HG03066 (cell line): ENCODE measurements around the gene RTN4IP1.
"Not testable (repeated sequence)": the region's sequence is repeated elsewhere in the genome, so short reads cannot be mapped to it uniquely, and the experiment has no call there.

Source experiments
- ATAC-seq: cut with Tn5 transposase; IDR thresholded peaks from one replicate; pipeline ENCODE4 v1.9.1; 2021; ENCODE audit warnings: low read depth; ENCODE audit not compliant: unreplicated experiment

Gene RTN4IP1

GRCh38 chr6:106588937-106589336 is 40.4 kb downstream of the RTN4IP1 start:
- not testable (repeated sequence) for ATAC-seq

- ATAC-seq: no peak
Observed at GRCh38 chr6:106586815-106587415, 42.4 kb downstream of the RTN4IP1 start.

- no peak for ATAC-seq
Observed at GRCh38 chr6:106581468-106581867, 47.8 kb downstream of the RTN4IP1 start.

- ATAC-seq: no peak
Observed at GRCh38 chr6:106579281-106579680, 50.0 kb downstream of the RTN4IP1 start.

GRCh38 chr6:106574741-106575458 is 54.4 kb downstream of the RTN4IP1 start:
- no peak for ATAC-seq

- ATAC-seq: no peak
Observed at GRCh38 chr6:106572875-106573585, 56.3 kb downstream of the RTN4IP1 start.

- no peak for ATAC-seq
Observed at GRCh38 chr6:106572436-106572835, 56.9 kb downstream of the RTN4IP1 start.

- ATAC-seq: no peak
Observed at GRCh38 chr6:106569428-106569827, 59.9 kb downstream of the RTN4IP1 start.

- no peak for ATAC-seq
Observed at GRCh38 chr6:106568530-106568929, 60.8 kb downstream of the RTN4IP1 start.

GRCh38 chr6:106564476-106564875 is 64.8 kb downstream of the RTN4IP1 start:
- ATAC-seq: no peak

- no peak for ATAC-seq
Observed at GRCh38 chr6:106563614-106564013, 65.7 kb downstream of the RTN4IP1 start.

GRCh38 chr6:106561686-106562405 is 67.5 kb downstream of the RTN4IP1 start:
- no peak for ATAC-seq

GRCh38 chr6:106560996-106561685 is 68.2 kb downstream of the RTN4IP1 start:
- no peak for ATAC-seq

- not testable (repeated sequence) for ATAC-seq
Observed at GRCh38 chr6:106559659-106560058, 69.6 kb downstream of the RTN4IP1 start.

- ATAC-seq: no peak
Observed at GRCh38 chr6:106558364-106558763, 70.9 kb downstream of the RTN4IP1 start.

- no peak for ATAC-seq
Observed at GRCh38 chr6:106557837-106558236, 71.5 kb downstream of the RTN4IP1 start.

GRCh38 chr6:106556368-106556960 is 72.8 kb downstream of the RTN4IP1 start:
- ATAC-seq: no peak

GRCh38 chr6:106555767-106556166 is 73.5 kb downstream of the RTN4IP1 start:
- no peak for ATAC-seq

GRCh38 chr6:106553440-106553839 is 75.9 kb downstream of the RTN4IP1 start:
- no peak for ATAC-seq

- ATAC-seq: no peak
Observed at GRCh38 chr6:106551155-106551554, 78.1 kb downstream of the RTN4IP1 start.
